Caco-2 (cell line): ENCODE measurements around the gene DMRTB1. TPM values are rescaled to one million over a fixed set of nuclear protein-coding genes. Genes with fewer than 3 reads are reported as not detected.

Experiments
- BruUV-seq: library from RNA; stranded (reverse); fragments of 400-500 nt; replicated peaks from 2 replicates; lab custom pipeline; 2021; lab: Mats Ljungman, UMichigan
- CTCF ChIA-PET: fragments of 300-600 bp; sonication (Branson Sonifier 250); formaldehyde crosslinking; loops from one replicate; lab custom pipeline; 2022; ENCODE audit warnings: antibody characterized with exemption; lab: Charles Lee
- POLR2A ChIA-PET: fragments of 300-600 bp; sonication (Branson Sonifier 250); formaldehyde crosslinking; loops from one replicate; lab custom pipeline; 2022; ENCODE audit warnings: antibody characterized with exemption; lab: Charles Lee
- DNase-seq, 2 experiments: peaks; one replicate each; pipeline versions ENCODE4 v3.0.0 to v3.0.0-alpha.2; 2020 to 2022
- H3K27me3 ChIP-seq: replicated peaks from 2 replicates; pipeline ENCODE4 v1.6.0; 2011; ENCODE audit warnings: low read length; ENCODE audit not compliant: control insufficient read depth, insufficient read depth
- H3K36me3 ChIP-seq: 2 replicates; pipeline ENCODE4 v1.5.1; 2011; ENCODE audit warnings: low read length; ENCODE audit not compliant: control insufficient read depth, insufficient read depth
- H3K4me1 ChIP-seq: fragments of 250-450 bp; sonication (Bioruptor Pico); 2 replicates; pipeline ENCODE4 v1.5.1; 2020; ENCODE audit warnings: mild to moderate bottlenecking
- H3K4me3 ChIP-seq: 2 replicates; pipeline ENCODE4 v1.5.1; 2011; ENCODE audit warnings: low read depth, mild to moderate bottlenecking, control low read depth, low read length
- H3K9me3 ChIP-seq: fragments of 250-450 bp; sonication (Bioruptor Pico); 2 replicates; pipeline ENCODE4 v1.5.1; 2020; ENCODE audit warnings: mild to moderate bottlenecking, moderate library complexity
- H3K27ac Mint-ChIP-seq: one replicate; pipeline ENCODE4 v1.8.0; 2022; ENCODE audit warnings: mixed read lengths; ENCODE audit not compliant: unreplicated experiment
- H3K27me3 Mint-ChIP-seq: one replicate; pipeline ENCODE4 v1.8.0; 2022; ENCODE audit warnings: mixed read lengths; ENCODE audit not compliant: insufficient read depth, unreplicated experiment
- H3K36me3 Mint-ChIP-seq: one replicate; pipeline ENCODE4 v1.8.0; 2022; ENCODE audit warnings: mild to moderate bottlenecking, mixed read lengths; ENCODE audit not compliant: insufficient read depth, unreplicated experiment
- H3K4me1 Mint-ChIP-seq: one replicate; pipeline ENCODE4 v1.8.0; 2022; ENCODE audit warnings: low read depth, mixed read lengths; ENCODE audit not compliant: unreplicated experiment
- H3K4me3 Mint-ChIP-seq: one replicate; pipeline ENCODE4 v1.8.0; 2022; ENCODE audit warnings: mild to moderate bottlenecking, moderate library complexity, mixed read lengths; ENCODE audit not compliant: unreplicated experiment
- H3K9me3 Mint-ChIP-seq: one replicate; pipeline ENCODE4 v1.8.0; 2022; ENCODE audit warnings: mixed read lengths; ENCODE audit not compliant: unreplicated experiment
- CTCF ChIP-seq, 2 experiments: fragments of 200-600 bp in 1 of 2; IDR thresholded peaks; 1 replicate in 1 of 2; 2 replicates in 1 of 2; pipeline versions ENCODE4 v1.5.1 to v1.8.0; 2011 to 2022; ENCODE audit warnings: antibody characterized with exemption in 1 of 2, control low read depth in 1 of 2, inconsistent platforms in 1 of 2, low read depth in 1 of 2, low read length in 1 of 2, mild to moderate bottlenecking in 1 of 2, moderate library complexity in 1 of 2; ENCODE audit not compliant: insufficient read depth in 1 of 2, severe bottlenecking in 1 of 2, unreplicated experiment in 1 of 2
- intact Hi-C: fragments of 100-400 bp; cut with micrococcal nuclease; formaldehyde crosslinking; loops from one replicate; pipeline ENCODE4 v1.10.0; 2022; ENCODE audit not compliant: unreplicated experiment
- total RNA-seq: library from RNA; stranded (reverse); gene quantifications from 2 replicates; pipeline ENCODE4 v1.2.3, GENCODE V29; 2022

DMRTB1 gene
- total RNA-seq, 1 experiment from 2014 or later: not detected

GRCh38 chr1:53463961-53464899 lies 5.0 kb downstream of the DMRTB1 start:
- H3K27me3 Mint-ChIP-seq: no peaks in the 10 kb centered on the region
- BruUV-seq: no TSS peak
- Histone ChIP-seq H3K9me3 (no peaks in the 10 kb centered on the region), H3K36me3 (no peaks in the 10 kb centered on the region), H3K27me3 (no peaks in the 10 kb centered on the region), H3K4me1 (no peaks in the 10 kb centered on the region), H3K4me3 (no peak overlapping the region)
- H3K4me1 Mint-ChIP-seq: no peaks in the 10 kb centered on the region
- no peak overlapping the region for H3K4me3 Mint-ChIP-seq
- intact Hi-C loops: no loop called here
- no peak overlapping the region for H3K27ac Mint-ChIP-seq
- H3K36me3 Mint-ChIP-seq: no peaks in the 10 kb centered on the region
- DNase-seq: no peak
- POLR2A ChIA-PET: no interaction called here
- H3K9me3 Mint-ChIP-seq: no peaks in the 10 kb centered on the region
- TF ChIP-seq CTCF (IDR thresholded peaks at IDR 0.05; ENCODE audit: insufficient read depth in 1 of 2, low read depth in 1 of 2, low read length in 1 of 2, severe bottlenecking in 1 of 2, unreplicated experiment in 1 of 2): no peak
- CTCF ChIA-PET: no interaction called here

GRCh38 chr1:53465023-53465957 lies 6.1 kb downstream of the DMRTB1 start:
- H3K4me1 Mint-ChIP-seq: no peaks in the 10 kb centered on the region
- POLR2A ChIA-PET: no interaction called here
- no peak for DNase-seq
- Histone ChIP-seq H3K9me3 (no peaks in the 10 kb centered on the region), H3K36me3 (no peaks in the 10 kb centered on the region), H3K4me1 (no peaks in the 10 kb centered on the region), H3K4me3 (no peak overlapping the region), H3K27me3 (no peaks in the 10 kb centered on the region)
- no peaks in the 10 kb centered on the region for H3K27me3 Mint-ChIP-seq
- TF ChIP-seq CTCF (IDR thresholded peaks at IDR 0.05; ENCODE audit: insufficient read depth in 1 of 2, low read depth in 1 of 2, low read length in 1 of 2, severe bottlenecking in 1 of 2, unreplicated experiment in 1 of 2): no peak
- CTCF ChIA-PET: no interaction called here
- H3K27ac Mint-ChIP-seq: no peak overlapping the region
- no peaks in the 10 kb centered on the region for H3K9me3 Mint-ChIP-seq
- BruUV-seq: no TSS peak
- H3K4me3 Mint-ChIP-seq: no peak overlapping the region
- peaks cover 2% of the 10 kb centered on the region for H3K36me3 Mint-ChIP-seq
- intact Hi-C loops: no loop called here

GRCh38 chr1:53467391-53467790 lies 8.2 kb downstream of the DMRTB1 start:
- Mint-ChIP-seq H3K4me3 (no peak overlapping the region), H3K27ac (no peak overlapping the region), H3K4me1 (no peaks in the 10 kb centered on the region), H3K36me3 (peaks cover 6% of the 10 kb centered on the region), H3K27me3 (no peaks in the 10 kb centered on the region), H3K9me3 (no peaks in the 10 kb centered on the region)
- intact Hi-C loops: no loop called here
- H3K27me3 ChIP-seq: no peaks in the 10 kb centered on the region
- TF ChIP-seq CTCF (IDR thresholded peaks at IDR 0.05; ENCODE audit: insufficient read depth in 1 of 2, low read depth in 1 of 2, low read length in 1 of 2, severe bottlenecking in 1 of 2, unreplicated experiment in 1 of 2): no peak
- DNase-seq: no peak
- no peaks in the 10 kb centered on the region for H3K4me1 ChIP-seq
- H3K4me3 ChIP-seq: no peak overlapping the region
- CTCF ChIA-PET: no interaction called here
- POLR2A ChIA-PET: no interaction called here
- no peaks in the 10 kb centered on the region for H3K36me3 ChIP-seq
- BruUV-seq: no TSS peak
- H3K9me3 ChIP-seq: no peaks in the 10 kb centered on the region
